GM23338 (cell line): ENCODE data around the gene FAM13A.

Experiments used
- EZH2 ChIP-seq: fragments of 200-600 bp; sonication (generic); IDR thresholded peaks from one replicate; pipeline ENCODE4 v1.8.0; 2017; ENCODE audit warnings: antibody characterized with exemption, mild to moderate bottlenecking, low read depth; ENCODE audit not compliant: unreplicated experiment
- EZH2phosphoT487 ChIP-seq: fragments of 200-600 bp; sonication (generic); IDR thresholded peaks from one replicate; pipeline ENCODE4 v1.8.1; 2018; ENCODE audit warnings: antibody characterized with exemption; ENCODE audit not compliant: unreplicated experiment
- POLR2AphosphoS5 ChIP-seq: IDR thresholded peaks from 2 replicates; pipeline ENCODE4 v1.6.1; 2016; ENCODE audit warnings: antibody characterized with exemption, low read depth
- TF ChIP-seq, protein P1 (sequence below), 2 experiments: fragments of 200-600 bp in 1 of 2; sonication (generic) in 1 of 2; conservative IDR thresholded peaks; 2 replicates each; pipeline versions ENCODE4 v1.5.1 to v1.6.1; 2016 to 2017; ENCODE audit warnings: antibody characterized with exemption in 2 of 2, low read depth in 2 of 2, mild to moderate bottlenecking in 2 of 2, moderate library complexity in 1 of 2
- TF ChIP-seq, protein P2 (sequence below): IDR thresholded peaks from one replicate; pipeline ENCODE4 v1.6.1; 2018; ENCODE audit warnings: antibody characterized with exemption; ENCODE audit not compliant: unreplicated experiment

DNA sequence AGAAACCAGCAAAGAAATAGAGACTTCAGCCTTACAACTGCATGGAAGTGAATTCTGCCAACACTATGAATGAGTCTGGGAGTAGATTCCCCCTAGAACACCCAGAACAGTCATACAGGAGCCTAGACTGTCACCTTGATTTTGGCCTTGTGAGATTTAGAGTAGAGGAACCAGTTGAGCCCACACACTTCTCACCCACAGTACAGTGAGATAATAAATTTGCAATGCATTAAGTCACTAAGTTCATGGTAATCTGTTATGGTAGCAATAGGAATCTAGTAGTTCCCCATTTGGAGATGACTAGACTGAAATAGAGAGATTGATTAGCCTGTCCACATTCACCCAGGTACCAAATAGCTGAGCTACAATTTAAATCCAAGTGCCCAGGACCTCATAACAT, 59.0 kb downstream of the FAM13A start:
- TF ChIP-seq, protein P1, sequence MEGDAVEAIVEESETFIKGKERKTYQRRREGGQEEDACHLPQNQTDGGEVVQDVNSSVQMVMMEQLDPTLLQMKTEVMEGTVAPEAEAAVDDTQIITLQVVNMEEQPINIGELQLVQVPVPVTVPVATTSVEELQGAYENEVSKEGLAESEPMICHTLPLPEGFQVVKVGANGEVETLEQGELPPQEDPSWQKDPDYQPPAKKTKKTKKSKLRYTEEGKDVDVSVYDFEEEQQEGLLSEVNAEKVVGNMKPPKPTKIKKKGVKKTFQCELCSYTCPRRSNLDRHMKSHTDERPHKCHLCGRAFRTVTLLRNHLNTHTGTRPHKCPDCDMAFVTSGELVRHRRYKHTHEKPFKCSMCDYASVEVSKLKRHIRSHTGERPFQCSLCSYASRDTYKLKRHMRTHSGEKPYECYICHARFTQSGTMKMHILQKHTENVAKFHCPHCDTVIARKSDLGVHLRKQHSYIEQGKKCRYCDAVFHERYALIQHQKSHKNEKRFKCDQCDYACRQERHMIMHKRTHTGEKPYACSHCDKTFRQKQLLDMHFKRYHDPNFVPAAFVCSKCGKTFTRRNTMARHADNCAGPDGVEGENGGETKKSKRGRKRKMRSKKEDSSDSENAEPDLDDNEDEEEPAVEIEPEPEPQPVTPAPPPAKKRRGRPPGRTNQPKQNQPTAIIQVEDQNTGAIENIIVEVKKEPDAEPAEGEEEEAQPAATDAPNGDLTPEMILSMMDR (conservative IDR thresholded peaks at IDR 0.05; ENCODE audit: low read depth in 2 of 2) = no peak
- TF ChIP-seq EZH2 (no peak), POLR2AphosphoS5 (no peak), EZH2phosphoT487 (no peak)
- TF ChIP-seq, protein P2, sequence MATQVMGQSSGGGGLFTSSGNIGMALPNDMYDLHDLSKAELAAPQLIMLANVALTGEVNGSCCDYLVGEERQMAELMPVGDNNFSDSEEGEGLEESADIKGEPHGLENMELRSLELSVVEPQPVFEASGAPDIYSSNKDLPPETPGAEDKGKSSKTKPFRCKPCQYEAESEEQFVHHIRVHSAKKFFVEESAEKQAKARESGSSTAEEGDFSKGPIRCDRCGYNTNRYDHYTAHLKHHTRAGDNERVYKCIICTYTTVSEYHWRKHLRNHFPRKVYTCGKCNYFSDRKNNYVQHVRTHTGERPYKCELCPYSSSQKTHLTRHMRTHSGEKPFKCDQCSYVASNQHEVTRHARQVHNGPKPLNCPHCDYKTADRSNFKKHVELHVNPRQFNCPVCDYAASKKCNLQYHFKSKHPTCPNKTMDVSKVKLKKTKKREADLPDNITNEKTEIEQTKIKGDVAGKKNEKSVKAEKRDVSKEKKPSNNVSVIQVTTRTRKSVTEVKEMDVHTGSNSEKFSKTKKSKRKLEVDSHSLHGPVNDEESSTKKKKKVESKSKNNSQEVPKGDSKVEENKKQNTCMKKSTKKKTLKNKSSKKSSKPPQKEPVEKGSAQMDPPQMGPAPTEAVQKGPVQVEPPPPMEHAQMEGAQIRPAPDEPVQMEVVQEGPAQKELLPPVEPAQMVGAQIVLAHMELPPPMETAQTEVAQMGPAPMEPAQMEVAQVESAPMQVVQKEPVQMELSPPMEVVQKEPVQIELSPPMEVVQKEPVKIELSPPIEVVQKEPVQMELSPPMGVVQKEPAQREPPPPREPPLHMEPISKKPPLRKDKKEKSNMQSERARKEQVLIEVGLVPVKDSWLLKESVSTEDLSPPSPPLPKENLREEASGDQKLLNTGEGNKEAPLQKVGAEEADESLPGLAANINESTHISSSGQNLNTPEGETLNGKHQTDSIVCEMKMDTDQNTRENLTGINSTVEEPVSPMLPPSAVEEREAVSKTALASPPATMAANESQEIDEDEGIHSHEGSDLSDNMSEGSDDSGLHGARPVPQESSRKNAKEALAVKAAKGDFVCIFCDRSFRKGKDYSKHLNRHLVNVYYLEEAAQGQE = no peak
